Measurements from ENCODE around the gene PACSIN2.

- TF ChIP-seq MAX (IDR thresholded peaks at IDR 0.05) (no peak), CTCF (IDR thresholded peaks at IDR 0.05) (no peak), BHLHE40 (IDR thresholded peaks at IDR 0.05; ENCODE audit: low read depth, low read length) (no peak), FOXS1 (CRISPR knock-in tag; IDR thresholded peaks at IDR 0.05) (no peak), SREBF2 (IDR thresholded peaks at IDR 0.05) (no peak), POLR2A (IDR thresholded peaks at IDR 0.05; ENCODE audit: low read length) (no peak), RAD21 (conservative IDR thresholded peaks at IDR 0.05 in 1 of 2, IDR thresholded peaks at IDR 0.05 in 1 of 2) (no peak), ZFP36 (IDR thresholded peaks at IDR 0.05; ENCODE audit: borderline replicate concordance, partially characterized antibody) (no peak), USF2 (IDR thresholded peaks at IDR 0.05) (no peak), RARB (CRISPR knock-in tag; IDR thresholded peaks at IDR 0.05) (no peak)
Measured at GRCh38 chr22:42891696-42892095, 123.3 kb downstream of the PACSIN2 start.

All from A549 (cell line).